Measurements from ENCODE around the gene CCDC33.

DNA sequence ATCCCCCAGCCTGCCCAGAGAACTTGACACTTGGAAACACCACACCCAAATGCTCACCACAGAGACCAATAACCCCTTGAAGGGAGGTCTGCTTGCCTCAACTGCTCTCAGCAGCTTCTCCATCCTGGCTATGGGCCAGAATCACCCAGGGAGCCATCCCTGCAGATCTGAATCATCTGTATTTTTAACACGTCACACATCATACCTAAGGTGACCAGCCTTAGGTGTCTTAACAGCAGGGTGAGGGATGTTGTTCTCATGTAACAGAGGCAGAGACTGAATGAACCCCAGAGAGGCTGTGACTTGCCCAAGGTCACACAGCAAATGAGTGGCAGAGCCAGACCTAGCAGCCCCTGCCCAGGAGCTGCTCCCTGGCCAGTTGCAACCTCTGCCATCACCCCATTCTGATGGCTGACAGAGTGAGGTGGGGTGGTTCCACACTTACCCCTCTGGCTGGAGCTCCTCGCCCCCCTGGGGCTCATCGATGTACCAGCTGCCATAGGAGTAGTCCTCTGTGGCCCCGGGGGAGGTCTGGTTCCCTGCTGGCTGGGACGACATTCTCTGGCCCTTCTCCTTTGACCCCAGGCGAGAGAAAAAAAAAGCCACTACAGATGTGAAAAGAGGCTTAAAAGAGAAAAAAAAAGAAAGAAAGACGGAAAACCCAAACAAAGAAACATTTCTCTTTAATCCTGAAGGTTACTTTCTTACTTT is 34.3 kb upstream of the CCDC33 start:
- TF ChIP-seq, protein P1, sequence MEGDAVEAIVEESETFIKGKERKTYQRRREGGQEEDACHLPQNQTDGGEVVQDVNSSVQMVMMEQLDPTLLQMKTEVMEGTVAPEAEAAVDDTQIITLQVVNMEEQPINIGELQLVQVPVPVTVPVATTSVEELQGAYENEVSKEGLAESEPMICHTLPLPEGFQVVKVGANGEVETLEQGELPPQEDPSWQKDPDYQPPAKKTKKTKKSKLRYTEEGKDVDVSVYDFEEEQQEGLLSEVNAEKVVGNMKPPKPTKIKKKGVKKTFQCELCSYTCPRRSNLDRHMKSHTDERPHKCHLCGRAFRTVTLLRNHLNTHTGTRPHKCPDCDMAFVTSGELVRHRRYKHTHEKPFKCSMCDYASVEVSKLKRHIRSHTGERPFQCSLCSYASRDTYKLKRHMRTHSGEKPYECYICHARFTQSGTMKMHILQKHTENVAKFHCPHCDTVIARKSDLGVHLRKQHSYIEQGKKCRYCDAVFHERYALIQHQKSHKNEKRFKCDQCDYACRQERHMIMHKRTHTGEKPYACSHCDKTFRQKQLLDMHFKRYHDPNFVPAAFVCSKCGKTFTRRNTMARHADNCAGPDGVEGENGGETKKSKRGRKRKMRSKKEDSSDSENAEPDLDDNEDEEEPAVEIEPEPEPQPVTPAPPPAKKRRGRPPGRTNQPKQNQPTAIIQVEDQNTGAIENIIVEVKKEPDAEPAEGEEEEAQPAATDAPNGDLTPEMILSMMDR (IDR thresholded peaks at IDR 0.05), result no peak
- TF ChIP-seq POLR2A (IDR thresholded peaks at IDR 0.05), result no peak
